Transverse colon (tissue), 3 donors: ENCODE data around the gene CYFIP2.

Source experiments
- EP300 ChIP-seq: sonication (generic); formaldehyde crosslinking; IDR thresholded peaks from one replicate; pipeline ENCODE4 v1.6.1; 2017; ENCODE audit warnings: antibody characterized with exemption, low read depth
- POLR2AphosphoS5 ChIP-seq, 3 donors: sonication (generic); formaldehyde crosslinking; IDR thresholded peaks; one replicate each; pipeline ENCODE4 v1.6.1; 2016; ENCODE audit warnings: antibody characterized with exemption in 3 of 3

DNA sequence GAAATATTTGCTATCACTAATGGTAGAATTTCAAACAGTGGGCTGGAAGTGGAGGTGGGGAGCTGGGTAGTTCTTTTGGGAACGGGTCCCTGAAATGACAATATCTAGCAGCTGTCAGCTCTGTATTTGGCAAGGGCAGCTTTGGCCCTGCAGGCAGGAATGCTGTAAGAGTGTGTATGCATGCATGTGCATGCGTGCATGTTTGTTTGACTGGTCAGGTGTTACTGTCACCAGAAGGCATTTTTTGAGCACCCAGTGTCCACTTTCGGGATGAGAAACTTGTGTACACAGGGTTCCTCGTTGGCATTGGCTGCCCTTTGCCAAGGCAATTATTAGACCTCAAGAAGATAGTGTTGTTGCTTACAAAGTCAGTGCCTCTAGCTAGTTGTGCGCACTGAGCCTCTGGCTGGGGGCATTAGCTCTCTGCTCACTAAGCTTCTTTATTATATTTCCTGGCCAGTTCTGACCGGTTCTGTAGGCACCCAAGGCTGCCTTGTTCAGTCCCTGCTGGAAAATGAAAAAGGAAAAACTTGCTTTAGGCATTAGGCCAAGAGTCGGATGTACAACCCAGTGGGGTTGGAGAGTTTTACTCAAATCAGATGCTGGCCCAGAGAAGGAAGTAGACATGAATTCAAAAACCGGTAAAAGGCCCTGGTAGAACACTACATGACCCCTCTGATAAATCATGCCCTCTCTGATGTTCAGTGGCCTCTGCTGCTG lies 2.0 kb downstream of the CYFIP2 start:
- no peak for TF ChIP-seq POLR2AphosphoS5 (IDR thresholded peaks at IDR 0.05)
- TF ChIP-seq EP300 = no peak
